PC-9 (cell line): ENCODE data around the gene SBF2. TPM values are rescaled to one million over a fixed set of nuclear protein-coding genes. Genes with fewer than 3 reads are reported as not detected.

Experiments used
- BruUV-seq: library from RNA; stranded (reverse); fragments of 400-500 nt; replicated peaks from 2 replicates; lab custom pipeline; 2021; lab: Mats Ljungman, UMichigan
- CTCF ChIA-PET: fragments of 300-600 bp; sonication (Branson Sonifier 250); formaldehyde crosslinking; loops from one replicate; lab custom pipeline; 2022; ENCODE audit warnings: antibody characterized with exemption; lab: Charles Lee
- POLR2A ChIA-PET: fragments of 300-600 bp; sonication (Branson Sonifier 250); formaldehyde crosslinking; loops from one replicate; lab custom pipeline; 2022; ENCODE audit warnings: antibody characterized with exemption; ENCODE audit not compliant: unreplicated experiment; lab: Charles Lee
- DNase-seq, 2 experiments: peaks; one replicate each; pipeline versions ENCODE4 v3.0.0 to v3.0.0-alpha.2; 2015 to 2022; ENCODE audit warnings: mixed read lengths in 1 of 2
- H2AFZ ChIP-seq: fragments of 200-600 bp; sonication (generic); 2 replicates; pipeline ENCODE4 v1.8.1; 2017; ENCODE audit warnings: antibody characterized with exemption
- H3F3A ChIP-seq: fragments of 200-600 bp; sonication (generic); 2 replicates; pipeline ENCODE4 v1.8.1; 2017; ENCODE audit warnings: antibody characterized with exemption, mild to moderate bottlenecking, low read depth; ENCODE audit not compliant: insufficient read depth
- H3K27ac ChIP-seq: fragments of 200-600 bp; sonication (generic); 2 replicates; pipeline ENCODE4 v1.6.1; 2016; ENCODE audit warnings: mixed run types
- H3K27me3 ChIP-seq: fragments of 200-600 bp; sonication (generic); 2 replicates; pipeline ENCODE4 v1.6.1; 2016; ENCODE audit warnings: low read depth, mixed run types; ENCODE audit not compliant: insufficient read depth
- H3K36me3 ChIP-seq: fragments of 200-600 bp; sonication (generic); 2 replicates; pipeline ENCODE4 v1.6.1; 2016; ENCODE audit warnings: low read depth, mixed run types
- H3K4me1 ChIP-seq: fragments of 200-600 bp; sonication (generic); replicated peaks from 2 replicates; pipeline ENCODE4 v1.6.1; 2016; ENCODE audit warnings: mixed run types; ENCODE audit not compliant: insufficient read depth
- H3K4me2 ChIP-seq: fragments of 200-600 bp; sonication (generic); 2 replicates; pipeline ENCODE4 v1.6.1; 2017; ENCODE audit warnings: mixed run types
- H3K4me3 ChIP-seq: fragments of 200-600 bp; sonication (generic); 2 replicates; pipeline ENCODE4 v1.6.1; 2016; ENCODE audit warnings: mixed run types
- H3K79me2 ChIP-seq: fragments of 200-600 bp; sonication (generic); 2 replicates; pipeline ENCODE4 v1.6.1; 2017; ENCODE audit warnings: low read depth, mixed run types
- H3K9me2 ChIP-seq: fragments of 200-600 bp; sonication (generic); 2 replicates; pipeline ENCODE4 v1.8.1; 2017; ENCODE audit warnings: mild to moderate bottlenecking; ENCODE audit not compliant: insufficient read depth
- H3K9me3 ChIP-seq: fragments of 200-600 bp; sonication (generic); 2 replicates; pipeline ENCODE4 v1.8.1; 2016; ENCODE audit warnings: low read depth; ENCODE audit not compliant: insufficient read depth
- H4K20me1 ChIP-seq: fragments of 200-600 bp; sonication (generic); 2 replicates; pipeline ENCODE4 v1.8.1; 2017; ENCODE audit not compliant: insufficient read depth
- CTCF ChIP-seq: fragments of 200-600 bp; sonication (generic); conservative IDR thresholded peaks from 2 replicates; pipeline ENCODE4 v1.6.1; 2017; ENCODE audit warnings: mixed run types, antibody characterized with exemption, mild to moderate bottlenecking, moderate library complexity
- EZH2 ChIP-seq: fragments of 200-600 bp; sonication (generic); IDR thresholded peaks from 2 replicates; pipeline ENCODE4 v1.8.0; 2017; ENCODE audit warnings: antibody characterized with exemption, low read depth
- intact Hi-C: fragments of 100-400 bp; cut with micrococcal nuclease; formaldehyde crosslinking; loops from one replicate; pipeline ENCODE4 v1.10.0; 2022; ENCODE audit not compliant: unreplicated experiment
- total RNA-seq: library from RNA; stranded (reverse); gene quantifications from 2 replicates; pipeline ENCODE4 v1.2.3, GENCODE V29; 2021

Gene SBF2
- total RNA-seq, 1 experiment from 2014 or later = 18.6 TPM

DNA sequence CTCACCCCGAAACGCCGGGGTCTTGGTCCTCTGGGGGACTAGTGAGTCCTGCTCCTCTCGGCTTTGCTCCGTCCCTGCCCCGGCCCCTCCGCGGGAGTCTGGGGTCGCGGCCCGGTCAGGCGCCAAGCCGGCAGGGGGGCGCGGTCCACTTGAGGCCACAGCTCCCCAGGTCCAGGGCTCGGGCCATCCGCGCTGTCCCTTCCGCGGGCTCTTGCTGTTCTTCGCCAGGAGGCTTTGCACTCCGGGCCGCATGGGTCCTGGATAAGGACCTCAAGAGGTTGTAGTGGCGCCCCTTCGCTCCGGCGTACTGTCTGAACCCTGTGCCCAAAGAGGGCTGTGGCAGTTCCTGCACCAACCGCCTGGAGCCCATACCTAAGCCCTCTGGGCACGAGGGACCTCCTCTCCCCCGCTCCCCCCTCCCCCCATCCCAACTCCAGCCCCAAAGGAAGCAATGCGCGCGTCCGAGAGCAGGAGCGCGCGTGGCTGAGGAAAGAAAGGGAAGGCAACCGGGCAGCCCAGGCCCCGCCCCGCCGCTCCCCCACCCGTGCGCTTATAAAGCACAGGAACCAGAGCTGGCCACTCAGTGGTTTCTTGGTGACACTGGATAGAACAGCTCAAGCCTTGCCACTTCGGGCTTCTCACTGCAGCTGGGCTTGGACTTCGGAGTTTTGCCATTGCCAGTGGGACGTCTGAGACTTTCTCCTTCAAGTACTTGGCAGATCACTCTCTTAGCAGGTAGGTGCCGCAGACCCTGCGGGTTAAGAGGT is 10.7 kb upstream of the SBF2 start, which contains the start of gene ADM:
Gene ADM, plus strand, starts transcription at position 579 of the 767 bp plus-strand sequence. CDS start 628 bp downstream, outside the sequence.
- H3K79me2 ChIP-seq = peaks cover 64% of the 10 kb centered on the region
- H3K4me1 ChIP-seq = peaks cover 31% of the 10 kb centered on the region
- 0 out of 2 replicates have a peak, but pooled peaks cover 4% of the 10 kb centered on the region for H3K36me3 ChIP-seq
- intact Hi-C loops = loop anchor here (1.0 to 10.0 kb wide), 8 partner anchors 48 to 692 kb away; no protein-coding TSS in a partner anchor
- no peaks in the 10 kb centered on the region for H3K9me3 ChIP-seq
- peak within 1 kb of the TSS; percentile 93 for H3K4me2 ChIP-seq
- peak within 1 kb of the TSS; percentile 98 for H3K27ac ChIP-seq
- POLR2A ChIA-PET = interaction anchor here (0.5 to 0.9 kb wide), 10 partner anchors 12 to 1695 kb away, joined by 3 to 17 read pairs (median 11); partner anchors contain the start of gene AMPD3
- peaks cover 59% of the 10 kb centered on the region for H3F3A ChIP-seq
- H2AFZ ChIP-seq = peak within 1 kb of the TSS; percentile 79
- H4K20me1 ChIP-seq = no peaks in the 10 kb centered on the region
- H3K27me3 ChIP-seq = no peaks in the 10 kb centered on the region
- TF ChIP-seq EZH2 (no peak), CTCF (peak; percentile 70)
- H3K4me3 ChIP-seq = peak within 1 kb of the TSS; percentile 87
- no TSS peak for BruUV-seq
- H3K9me2 ChIP-seq = no peaks in the 10 kb centered on the region
- CTCF ChIA-PET = interaction anchor here (0.6 to 1.4 kb wide), 7 partner anchors 45 to 546 kb away, joined by 3 to 14 read pairs (median 5); no protein-coding TSS in a partner anchor
- peak; percentile 78 to 85 for DNase-seq

GRCh38 chr11:10303558-10304363 is 9.7 kb upstream of the SBF2 start:
- no TSS peak for BruUV-seq
- peak; percentile 68 to 87 for DNase-seq
- H3K4me3 ChIP-seq = peak overlapping the region; percentile 87
- H3K27me3 ChIP-seq = no peaks in the 10 kb centered on the region
- H3K4me2 ChIP-seq = peak overlapping the region; percentile 93
- ChIA-PET POLR2A (interaction anchor here (0.5 to 0.7 kb wide), 6 partner anchors 11 to 1537 kb away, joined by 3 to 5 read pairs (median 4); no protein-coding TSS in a partner anchor), CTCF (interaction anchor here (0.6 kb wide), 3 partner anchors 63 to 118 kb away, joined by 3 to 4 read pairs (median 3); no protein-coding TSS in a partner anchor)
- intact Hi-C loops = loop anchor here (1.0 to 10.0 kb wide), 4 partner anchors 63 to 309 kb away; partner anchors contain the start of gene AMPD3
- H2AFZ ChIP-seq = peak overlapping the region; percentile 79
- H4K20me1 ChIP-seq = no peaks in the 10 kb centered on the region
- peaks cover 69% of the 10 kb centered on the region for H3K79me2 ChIP-seq
- peaks cover 22% of the 10 kb centered on the region for H3K4me1 ChIP-seq
- H3K9me2 ChIP-seq = no peaks in the 10 kb centered on the region
- TF ChIP-seq EZH2 (no peak), CTCF (no peak)
- H3K9me3 ChIP-seq = no peaks in the 10 kb centered on the region
- H3K36me3 ChIP-seq = 0 out of 2 replicates have a peak, but pooled peaks cover 8% of the 10 kb centered on the region
- H3K27ac ChIP-seq = peak overlapping the region; percentile 98
- H3F3A ChIP-seq = peaks cover 50% of the 10 kb centered on the region
